Tibial nerve (tissue), 4 donors: ENCODE results near the gene MEF2D. TPM values are rescaled to one million over a fixed set of nuclear protein-coding genes. Genes with fewer than 3 reads are reported as not detected.

ENCODE experiments used
- DNase-seq, 2 donors: peaks; one replicate each; pipeline ENCODE4 v3.0.0-alpha.2; 2019; ENCODE audit warnings: low spot score in 2 of 2
- H3K27ac ChIP-seq, 4 donors: fragments of 200-600 bp; sonication (generic) in 3 of 4; one replicate each; pipeline ENCODE4 v1.5.1; 2017 to 2019; ENCODE audit warnings: mild to moderate bottlenecking in 1 of 4
- H3K27me3 ChIP-seq, 2 donors: fragments of 200-600 bp; sonication (generic) in 1 of 2; one replicate each; pipeline versions ENCODE4 v1.5.1 to v1.6.0; 2017 to 2019
- H3K36me3 ChIP-seq, 3 donors: fragments of 200-600 bp; sonication (generic); one replicate each; pipeline ENCODE4 v1.5.1; 2018 to 2019
- H3K4me1 ChIP-seq, 4 donors: fragments of 200-600 bp; sonication (generic) in 3 of 4; one replicate each; pipeline ENCODE4 v1.5.1; 2017 to 2019
- H3K4me3 ChIP-seq, 4 donors: fragments of 200-600 bp; sonication (generic) in 3 of 4; one replicate each; pipeline ENCODE4 v1.5.1; 2017 to 2019; ENCODE audit warnings: mild to moderate bottlenecking in 1 of 4, moderate library complexity in 1 of 4
- H3K9me3 ChIP-seq, 4 donors: fragments of 200-600 bp; sonication (generic) in 3 of 4; one replicate each; pipeline ENCODE4 v1.5.1; 2017 to 2019
- CTCF ChIP-seq, 5 experiments: fragments of 200-600 bp in 3 of 5; fragments of 450-650 bp in 2 of 5; sonication (generic) in 3 of 5; IDR thresholded peaks; one replicate each; pipeline ENCODE4 v1.5.1; 2016 to 2019; ENCODE audit warnings: antibody characterized with exemption in 5 of 5, mild to moderate bottlenecking in 3 of 5, moderate library complexity in 2 of 5
- EP300 ChIP-seq, 2 donors: sonication (generic); formaldehyde crosslinking; IDR thresholded peaks; one replicate each; pipeline ENCODE4 v1.6.1; 2017; ENCODE audit warnings: antibody characterized with exemption in 2 of 2, mild to moderate bottlenecking in 1 of 2
- POLR2A ChIP-seq, 2 donors: fragments of 450-650 bp; IDR thresholded peaks; one replicate each; pipeline ENCODE4 v1.6.1; 2017; ENCODE audit warnings: antibody characterized with exemption in 2 of 2, mild to moderate bottlenecking in 2 of 2, moderate library complexity in 2 of 2
- WGBS, 2 donors: methylation state at CpG; one replicate each; pipeline ENCODE4 v1.1.5; 2018; 5-methylcytosine and 5-hydroxymethylcytosine counted together
- total RNA-seq, 4 donors: library from RNA; depleted of rRNA; stranded (reverse); fragments of >200 nt; gene quantifications; one replicate each; pipeline ENCODE4 v1.1.0, GENCODE V29; 2016

MEF2D gene
- total RNA-seq, 4 donors from 2014 or later = 67.5 to 84.9 (median 70.8) TPM

DNA sequence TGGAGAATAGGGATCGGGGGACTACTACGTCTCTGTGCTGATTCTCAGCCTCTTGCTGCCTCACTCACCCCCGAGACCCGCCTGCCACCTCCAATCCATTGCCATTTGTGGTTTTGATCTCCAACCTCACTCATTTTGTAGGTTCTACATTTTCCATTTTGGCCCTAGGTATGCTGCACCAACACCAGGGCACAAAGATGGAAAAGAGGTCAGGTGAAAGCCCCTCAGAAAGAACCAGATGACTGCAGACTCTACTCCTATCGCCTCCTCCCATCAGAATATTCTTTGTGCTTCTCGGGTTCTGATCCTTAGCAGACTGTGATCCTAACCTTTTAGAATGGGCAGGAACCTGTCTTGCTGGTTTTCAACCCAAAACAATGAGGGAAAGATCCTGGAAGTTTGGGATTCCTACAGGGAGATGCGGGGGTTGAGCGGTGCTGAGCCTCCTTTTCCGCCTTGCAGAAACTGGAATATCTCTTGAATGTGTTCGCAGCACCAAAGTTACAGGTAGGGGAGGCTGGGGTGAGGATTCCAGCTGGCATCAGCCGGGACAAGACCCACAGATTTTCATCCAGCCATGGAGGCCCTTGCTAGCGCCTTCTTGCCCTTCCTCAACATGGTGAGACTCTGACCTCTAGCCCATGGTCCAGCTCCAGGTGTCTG, 78.5 kb downstream of the MEF2D start:
- H3K4me3 ChIP-seq = peak overlapping the region in 3 of 4 donors; percentile 5 to 38 (median 30)
- no peaks in the 10 kb centered on the region for H3K9me3 ChIP-seq
- DNase-seq = no peak
- H3K27ac ChIP-seq = no peak overlapping the region
- 10 to 23% methylated on average over 12 of the region's 12 CpGs for WGBS, 2 donors
- H3K4me1 ChIP-seq = peaks cover 0 to 24% (median 20%) of the 10 kb centered on the region in 4 donors
- H3K27me3 ChIP-seq = peaks cover 14 to 99% of the 10 kb centered on the region in 2 donors
- TF ChIP-seq CTCF (IDR thresholded peaks at IDR 0.05) (no peak), POLR2A (IDR thresholded peaks at IDR 0.05) (no peak)
- H3K36me3 ChIP-seq = no peaks in the 10 kb centered on the region

- 2 to 3% methylated on average over 67 to 68 of the region's 69 CpGs for WGBS, 2 donors
- H3K9me3 ChIP-seq = no peaks in the 10 kb centered on the region
- H3K27ac ChIP-seq = no peak overlapping the region
- H3K36me3 ChIP-seq = no peaks in the 10 kb centered on the region
- peak overlapping the region; percentile 5 to 38 (median 32) for H3K4me3 ChIP-seq
- DNase-seq = peak; percentile 21 to 55
- H3K4me1 ChIP-seq = peaks cover 0 to 24% (median 20%) of the 10 kb centered on the region in 4 donors
- H3K27me3 ChIP-seq = peaks cover 14 to 99% of the 10 kb centered on the region in 2 donors
- TF ChIP-seq POLR2A (IDR thresholded peaks at IDR 0.05) (no peak), EP300 (IDR thresholded peaks at IDR 0.05) (peak in 1 of 2 donors; percentile 28), CTCF (IDR thresholded peaks at IDR 0.05) (no peak)
Measured at GRCh38 chr1:156421062-156421938, 79.3 kb downstream of the MEF2D start.

DNA sequence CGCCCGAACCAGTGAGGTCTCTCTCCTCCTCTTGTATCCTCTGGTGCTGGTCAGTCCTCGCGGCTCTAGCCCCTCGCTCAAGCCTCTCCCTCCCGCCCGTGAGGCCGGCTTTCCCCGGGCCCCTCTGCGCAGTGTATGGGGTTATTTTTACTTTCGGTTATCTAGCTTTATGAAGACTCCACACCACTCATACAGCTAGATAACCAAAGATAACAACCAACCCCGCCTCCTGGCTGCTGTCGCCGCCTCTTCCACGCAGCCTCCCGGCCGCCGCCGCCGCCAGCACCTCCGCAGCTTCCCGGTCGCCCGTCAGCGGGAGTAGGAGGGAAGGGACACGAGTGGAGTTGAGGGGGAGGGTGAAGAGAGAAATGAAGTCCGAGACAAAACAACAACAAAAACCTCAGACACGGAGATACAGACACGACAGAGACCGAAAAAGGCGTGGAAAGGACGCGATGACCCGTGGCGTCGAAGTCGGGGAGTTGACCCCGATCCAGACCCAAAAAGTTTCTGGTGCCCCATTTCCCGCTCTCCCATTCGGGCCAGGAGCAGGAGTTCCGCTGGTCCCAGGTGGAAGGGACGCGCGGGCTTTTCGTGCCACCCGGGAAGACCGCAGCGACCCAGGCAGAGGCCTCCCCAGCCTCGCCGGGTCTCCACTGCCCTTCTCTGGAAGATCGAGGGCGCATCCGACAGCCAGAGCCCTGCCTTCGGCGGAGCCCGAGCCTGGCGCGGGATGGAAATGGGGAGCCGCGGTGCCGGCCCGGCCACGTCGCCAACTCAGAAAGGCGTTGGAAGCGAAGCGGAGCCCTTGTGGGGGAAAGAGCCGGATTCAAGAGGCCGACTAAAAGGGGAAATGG, 80.1 kb downstream of the MEF2D start:
- Histone ChIP-seq H3K9me3 (no peaks in the 10 kb centered on the region), H3K4me1 (peaks cover 0 to 24% (median 20%) of the 10 kb centered on the region in 4 donors), H3K27ac (no peak overlapping the region), H3K4me3 (peak overlapping the region in 2 of 4 donors; percentile 30), H3K27me3 (peaks cover 14 to 99% of the 10 kb centered on the region in 2 donors), H3K36me3 (no peaks in the 10 kb centered on the region)
- DNase-seq = no peak
- 5 to 7% methylated on average over 55 to 69 of the region's 69 CpGs for WGBS, 2 donors
- no peak for TF ChIP-seq CTCF (IDR thresholded peaks at IDR 0.05)
- TF ChIP-seq EP300 (IDR thresholded peaks at IDR 0.05) = peak in 1 of 2 donors; percentile 21

DNA sequence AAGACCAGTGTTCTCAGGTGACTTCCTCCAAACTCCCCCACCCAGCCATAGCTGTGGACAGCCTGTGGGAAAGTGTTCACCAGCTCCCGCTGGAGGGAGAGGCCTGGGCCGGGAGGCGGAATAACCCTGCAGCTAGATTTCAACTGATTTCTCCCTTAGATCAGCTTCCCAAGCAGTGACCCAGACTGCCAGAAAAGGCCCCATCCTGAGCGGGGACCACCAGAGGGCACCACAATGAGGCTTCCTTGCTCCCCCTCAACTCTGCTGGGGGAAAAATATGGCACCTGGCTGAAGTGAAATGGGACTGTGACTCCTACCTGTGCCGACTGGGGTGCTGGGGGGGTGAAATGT, 80.7 kb downstream of the MEF2D start:
- DNase-seq = no peak
- Histone ChIP-seq H3K36me3 (no peaks in the 10 kb centered on the region), H3K27me3 (peaks cover 14 to 100% of the 10 kb centered on the region in 2 donors), H3K4me1 (peaks cover 0 to 24% (median 20%) of the 10 kb centered on the region in 4 donors), H3K4me3 (peak overlapping the region in 2 of 4 donors; percentile 30), H3K27ac (no peak overlapping the region), H3K9me3 (no peaks in the 10 kb centered on the region)
- WGBS, 2 donors = 35 to 36% methylated on average over 2 to 5 of the region's 5 CpGs
- TF ChIP-seq EP300 (IDR thresholded peaks at IDR 0.05) = no peak
- no peak for TF ChIP-seq CTCF (IDR thresholded peaks at IDR 0.05)
- TF ChIP-seq POLR2A (IDR thresholded peaks at IDR 0.05) = no peak
